Right renal cortex interstitium (tissue), 3 donors: ENCODE results near the gene CYFIP1. TPM values are rescaled to one million over a fixed set of nuclear protein-coding genes. Genes with fewer than 3 reads are reported as not detected.

Experiments used
- DNase-seq, 3 donors: peaks; one replicate each; pipeline ENCODE4 v3.0.0-alpha.2; 2013; ENCODE audit warnings: low read depth in 3 of 3, low spot score in 2 of 3
- polyA plus RNA-seq, 3 donors: library from polyadenylated mRNA; unstranded; fragments of 120-200 nt; gene quantifications; one replicate each; pipeline ENCODE4 v1.2.1, GENCODE V29; 2013; ENCODE audit not compliant: insufficient read length in 3 of 3

CYFIP1 gene
- polyA plus RNA-seq, 3 donors: 86.0 to 94.7 (median 92.1) TPM

DNA sequence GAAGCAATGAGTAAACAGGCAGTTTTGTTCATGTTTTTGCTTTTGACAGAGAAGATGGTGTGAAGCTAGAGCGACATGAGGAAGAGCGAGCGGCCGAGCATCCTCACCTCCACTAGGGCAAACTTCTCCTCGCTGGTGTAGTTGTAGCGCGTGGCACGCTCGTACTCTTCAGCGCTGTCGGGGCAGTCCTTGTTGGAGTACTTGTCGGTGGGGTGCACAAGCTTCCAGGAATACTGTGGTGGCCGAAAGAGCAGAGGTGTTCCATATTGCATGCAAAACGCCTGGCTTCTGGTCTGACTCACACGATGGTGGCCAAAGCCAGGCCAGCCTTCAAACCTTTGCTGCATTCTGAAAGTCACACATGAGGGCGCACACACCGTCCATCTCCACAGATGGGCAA, 54.3 kb downstream of the CYFIP1 start:
- no peak for DNase-seq

DNA sequence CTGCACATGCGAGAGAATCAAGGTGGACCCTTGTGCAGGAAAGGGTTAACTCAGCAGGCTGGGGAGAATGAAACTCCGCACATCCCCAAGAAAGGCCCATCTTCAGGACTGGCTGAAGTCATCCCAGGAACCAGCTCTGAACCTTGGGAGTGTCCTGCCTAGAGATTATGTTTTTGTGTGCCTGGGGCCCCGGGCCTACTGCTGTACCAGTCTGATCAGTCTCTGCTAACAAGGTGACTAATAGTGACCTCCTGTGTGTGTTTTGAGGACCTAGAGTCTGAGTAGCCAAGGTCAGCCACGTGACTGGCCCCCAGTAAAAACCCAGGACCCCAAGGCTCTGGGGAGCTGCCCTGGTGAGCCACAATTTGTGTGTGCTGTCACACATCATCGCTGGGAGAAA, 58.2 kb downstream of the CYFIP1 start:
- DNase-seq: no peak

DNA sequence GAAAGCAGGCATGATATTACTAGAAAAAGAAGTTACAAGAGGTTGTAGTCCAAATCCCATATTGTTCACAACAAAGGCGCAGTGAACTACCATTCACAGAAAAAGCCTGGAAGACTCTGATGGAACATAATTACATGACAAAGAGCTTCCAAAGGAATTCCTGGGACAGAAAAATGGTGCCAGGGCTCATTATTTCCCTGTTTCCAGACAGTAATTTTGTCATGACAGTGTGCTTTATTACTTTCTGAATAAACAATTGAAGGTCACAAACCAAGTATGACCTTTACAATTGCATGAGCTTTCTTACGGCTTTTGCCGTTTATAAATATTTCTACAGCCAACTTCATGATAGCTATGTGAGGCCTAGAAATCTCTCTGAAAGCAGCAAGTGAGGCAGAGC, 61.0 kb downstream of the CYFIP1 start:
- no peak for DNase-seq

DNA sequence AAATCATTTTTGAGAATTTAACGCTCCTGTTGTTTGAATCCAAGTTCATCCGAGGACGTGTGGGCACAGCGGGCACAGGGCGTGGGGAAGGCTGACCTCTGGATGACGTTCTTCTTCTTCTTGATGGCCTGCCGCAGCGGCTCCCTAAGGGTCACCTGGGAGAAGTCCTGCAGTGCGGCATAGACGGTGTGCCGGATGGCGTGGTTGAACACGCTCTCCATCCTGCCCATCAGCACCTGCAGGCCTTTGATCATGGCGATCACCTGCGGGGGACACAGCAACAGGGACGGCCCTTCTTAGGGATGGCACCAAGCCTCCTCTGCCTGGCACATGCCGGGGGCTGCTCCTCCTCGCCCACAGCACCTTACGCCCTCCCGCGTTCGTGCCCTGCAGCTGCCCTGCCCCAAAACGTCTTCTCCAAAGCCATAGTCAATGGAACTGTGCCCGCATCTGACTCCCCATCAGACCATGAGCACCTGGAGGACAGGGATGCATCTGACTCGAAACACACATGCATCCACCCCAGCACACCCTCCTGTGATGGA, 61.5 kb downstream of the CYFIP1 start:
- no peak for DNase-seq

DNA sequence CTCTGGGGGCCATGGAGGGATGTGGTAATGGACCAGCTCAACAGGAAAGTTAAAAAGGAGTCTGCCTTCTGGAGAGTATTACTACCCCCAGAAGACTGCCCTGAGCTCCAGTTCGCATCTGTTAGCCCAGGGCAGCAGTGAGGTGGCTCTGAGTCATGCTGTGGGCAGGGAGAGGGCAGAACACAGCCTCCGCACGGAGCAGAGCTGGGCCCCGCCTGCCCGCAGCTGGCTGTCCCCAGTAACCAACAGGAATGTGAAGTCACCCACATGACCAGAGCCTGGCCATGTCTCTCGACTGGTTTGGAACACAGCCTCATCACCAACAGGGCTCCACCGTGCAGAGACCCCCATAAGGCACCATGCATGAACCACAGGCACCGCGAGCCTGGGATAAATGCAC, 62.1 kb downstream of the CYFIP1 start:
- DNase-seq: no peak

DNA sequence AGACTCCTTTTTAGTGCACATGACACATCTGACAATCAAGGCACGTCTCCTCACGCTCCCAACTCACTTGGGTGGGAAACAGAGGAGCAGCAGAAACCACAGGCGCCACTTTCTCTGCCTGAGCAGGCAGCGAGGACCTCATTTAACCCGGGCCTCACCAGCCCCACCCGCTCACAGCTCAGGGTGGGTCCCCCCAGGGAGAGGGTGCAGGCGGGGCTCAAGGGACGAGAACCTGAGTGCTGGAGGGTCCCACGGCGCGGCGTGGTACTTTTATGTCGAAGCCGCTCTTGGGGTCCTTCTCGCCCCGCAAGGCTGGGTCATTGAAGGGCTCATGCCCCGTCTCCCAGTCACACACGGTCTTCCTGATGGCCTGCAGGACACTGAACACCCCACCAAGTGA, 62.6 kb downstream of the CYFIP1 start:
- no peak for DNase-seq

DNA sequence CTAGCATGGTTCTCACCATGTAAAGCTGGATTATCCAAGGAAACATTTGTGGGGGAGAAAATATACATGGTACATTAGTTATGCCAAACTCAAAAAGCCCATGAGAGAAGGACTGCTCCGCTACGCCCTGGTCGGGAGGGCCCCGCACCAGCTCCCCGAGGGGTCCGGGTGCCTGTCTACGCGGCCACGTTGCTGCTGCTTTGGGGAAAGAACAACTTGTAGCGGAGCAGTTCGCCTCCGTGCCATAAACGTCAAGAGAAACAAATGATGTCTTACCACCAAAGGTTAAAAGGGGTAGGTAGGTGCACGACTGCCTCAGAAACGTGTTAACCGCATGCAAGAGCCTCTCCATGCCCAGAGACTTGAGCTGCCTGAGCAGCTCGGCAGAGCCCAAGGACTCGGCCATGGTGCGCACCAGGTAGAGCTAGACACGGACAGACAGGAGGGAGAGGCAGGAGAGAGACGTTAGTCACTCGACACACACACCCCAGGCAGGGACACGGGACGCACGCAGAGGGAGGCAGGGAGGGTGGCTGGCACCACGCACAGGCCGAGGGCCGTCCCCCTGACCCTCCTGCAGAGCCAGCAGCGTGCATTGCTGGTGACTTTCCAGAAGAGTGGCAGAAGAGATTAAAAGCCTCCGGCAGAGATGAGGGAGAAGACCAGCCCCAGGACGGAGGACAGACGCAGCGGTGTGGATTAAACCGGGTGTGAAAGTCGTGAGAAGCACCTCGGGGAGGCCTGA, 63.4 kb downstream of the CYFIP1 start:
- DNase-seq: no peak

DNA sequence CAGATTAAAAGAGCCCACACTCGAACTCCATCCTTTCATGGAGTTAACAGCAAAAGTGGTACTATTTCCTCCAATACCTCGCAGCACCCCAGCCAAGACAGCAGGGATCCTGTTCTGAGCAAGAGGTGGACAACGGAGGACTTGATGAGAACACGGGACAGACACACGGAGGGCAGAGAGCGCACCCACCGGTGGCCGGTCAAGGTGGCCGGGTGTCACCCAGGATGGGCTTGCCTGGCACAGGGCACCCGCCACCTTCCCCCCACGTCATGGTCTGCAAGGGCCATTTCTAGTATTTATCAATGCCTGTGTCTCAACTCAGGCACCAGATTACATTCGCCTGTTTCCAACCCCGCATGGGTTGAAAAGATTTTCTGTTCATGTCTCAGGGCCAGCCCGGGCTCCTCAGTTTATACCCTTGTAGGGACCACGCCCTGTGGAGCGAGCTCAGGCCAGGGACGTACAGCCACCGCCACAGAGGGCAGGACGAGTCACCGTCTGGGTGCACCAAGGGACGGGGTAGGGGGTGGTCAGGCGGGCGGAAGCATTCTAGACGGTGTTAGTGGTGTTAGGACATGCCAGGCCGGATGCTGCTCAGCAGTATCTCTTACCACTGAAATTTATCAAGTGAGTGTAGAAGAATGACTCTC, 64.2 kb downstream of the CYFIP1 start:
- DNase-seq: no peak

DNA sequence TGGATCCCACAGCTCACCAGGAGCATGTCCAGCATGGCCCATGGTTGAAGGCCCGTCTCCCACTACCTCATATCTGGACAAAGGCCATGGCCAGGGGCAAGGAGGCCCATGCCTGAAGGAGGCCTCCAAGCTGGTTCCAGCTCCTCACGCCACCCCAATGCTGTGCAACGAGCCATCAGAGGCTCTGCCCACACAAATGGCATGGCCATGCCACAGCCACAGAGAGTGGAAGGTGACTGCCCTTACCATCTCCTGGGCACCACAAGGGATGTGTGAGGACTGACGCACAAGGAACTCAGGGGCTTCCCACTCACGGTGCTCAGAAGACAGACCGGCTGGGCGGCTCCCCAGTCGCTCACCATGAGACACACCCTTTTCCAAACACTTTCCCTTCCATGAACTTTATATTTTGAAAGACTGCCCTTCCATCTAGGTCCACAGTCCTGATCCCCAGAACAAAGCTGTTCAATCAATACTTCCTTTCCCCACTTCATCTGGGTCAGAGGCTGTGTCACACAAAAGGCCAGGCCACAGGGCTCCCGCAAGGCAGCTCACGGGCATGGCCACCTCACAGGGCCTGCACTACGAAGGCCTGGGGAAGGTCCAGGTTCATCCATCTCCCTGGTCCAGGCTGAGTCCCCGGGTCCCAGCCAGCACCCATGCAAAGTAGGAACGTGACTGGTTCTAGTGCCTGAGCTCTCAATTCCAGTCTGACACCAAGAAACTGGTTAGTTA, 66.4 kb downstream of the CYFIP1 start:
- no peak for DNase-seq

DNA sequence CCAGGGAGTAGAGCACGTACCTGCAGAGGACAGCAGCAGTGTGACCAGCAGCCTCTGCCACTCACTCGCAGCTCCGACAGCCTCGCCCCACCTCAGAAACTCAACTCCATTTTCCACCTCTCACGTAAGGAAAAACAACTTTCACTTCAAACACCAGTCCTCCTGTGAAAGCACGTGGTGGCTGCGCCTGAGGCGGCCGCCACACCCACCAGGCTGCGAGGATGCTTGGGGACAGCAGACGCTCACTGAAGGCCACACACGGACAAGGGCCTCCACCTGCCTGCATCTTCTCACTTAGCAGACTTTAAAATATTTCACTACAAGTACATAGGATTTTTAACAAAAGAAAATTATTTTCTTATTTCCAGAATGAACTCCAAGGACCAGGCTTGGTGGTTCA, 67.9 kb downstream of the CYFIP1 start:
- no peak for DNase-seq

DNA sequence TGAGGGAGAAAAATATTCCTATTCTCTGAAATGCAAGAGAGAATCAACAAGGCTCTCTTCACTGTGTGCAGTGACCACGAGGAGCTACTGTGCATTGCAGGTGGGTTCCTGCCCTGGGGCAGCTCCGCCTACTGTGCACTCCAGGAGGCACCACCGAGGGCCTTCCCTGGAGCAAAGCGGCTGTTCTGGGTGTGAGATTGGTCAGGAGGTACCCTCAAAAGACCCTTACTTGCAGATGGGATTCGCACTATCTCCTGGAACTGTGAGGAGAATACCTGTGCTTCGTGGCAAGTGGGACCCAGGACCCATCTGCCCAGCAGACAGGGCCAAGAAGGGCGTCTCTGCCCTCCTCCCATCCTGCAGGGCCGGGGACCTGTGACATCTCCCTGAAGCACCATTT, 68.9 kb downstream of the CYFIP1 start:
- DNase-seq: no peak

DNA sequence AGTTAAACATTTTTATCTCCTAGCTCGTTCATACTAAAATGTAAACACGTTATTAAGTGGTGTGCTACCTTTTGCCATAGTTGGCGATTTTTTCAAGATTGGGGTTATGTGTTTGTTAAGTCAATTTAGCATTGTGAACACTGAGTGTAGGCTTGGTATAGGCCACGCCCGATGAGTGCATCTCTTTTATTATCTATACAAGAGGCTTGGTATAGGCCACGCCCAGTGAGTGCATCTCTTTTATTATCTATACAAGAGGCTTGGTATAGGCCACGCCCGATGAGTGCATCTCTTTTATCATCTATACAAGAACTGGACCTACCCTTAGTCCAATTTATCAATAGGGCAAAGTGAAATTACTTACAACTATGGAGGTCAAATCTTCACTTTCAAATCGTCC, 71.3 kb downstream of the CYFIP1 start:
- DNase-seq: no peak

DNA sequence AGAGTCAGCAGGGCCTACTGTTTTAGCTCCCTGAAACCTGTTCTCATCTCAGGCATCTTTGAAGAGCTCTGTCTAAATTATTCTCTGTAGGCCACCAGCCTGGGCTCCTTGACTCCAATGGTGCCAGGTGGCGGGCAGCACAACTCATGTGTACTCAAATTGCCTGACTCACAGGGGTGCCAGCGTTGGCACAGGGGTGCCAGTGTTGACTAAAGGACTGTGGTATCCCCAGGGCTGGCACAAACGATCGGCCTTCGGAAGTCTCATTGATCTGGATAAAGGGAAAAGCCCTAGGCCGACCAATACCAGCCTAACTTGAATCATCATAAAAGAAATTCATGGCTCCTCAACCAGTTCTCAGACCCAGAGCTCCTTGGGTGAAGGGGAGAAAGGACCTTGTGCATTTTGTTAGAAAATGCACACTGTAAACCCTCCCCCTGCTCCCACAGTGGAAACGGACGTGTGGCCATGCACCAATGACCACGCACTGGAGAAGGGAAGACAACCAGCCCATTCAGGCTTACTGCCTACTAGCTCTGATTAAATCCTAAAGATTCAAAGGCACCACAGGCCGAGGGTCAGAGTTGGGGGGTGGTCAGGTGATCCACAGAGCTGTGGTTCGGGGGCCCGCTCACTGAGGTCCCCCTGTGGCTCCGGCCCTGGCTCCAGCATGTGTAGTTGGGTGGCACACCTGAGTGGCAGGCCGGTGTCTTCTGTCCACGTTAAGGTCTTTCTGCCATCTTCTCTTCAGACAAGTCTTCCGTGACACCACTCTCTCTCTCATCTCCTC, 72.8 kb downstream of the CYFIP1 start:
- DNase-seq: no peak

DNA sequence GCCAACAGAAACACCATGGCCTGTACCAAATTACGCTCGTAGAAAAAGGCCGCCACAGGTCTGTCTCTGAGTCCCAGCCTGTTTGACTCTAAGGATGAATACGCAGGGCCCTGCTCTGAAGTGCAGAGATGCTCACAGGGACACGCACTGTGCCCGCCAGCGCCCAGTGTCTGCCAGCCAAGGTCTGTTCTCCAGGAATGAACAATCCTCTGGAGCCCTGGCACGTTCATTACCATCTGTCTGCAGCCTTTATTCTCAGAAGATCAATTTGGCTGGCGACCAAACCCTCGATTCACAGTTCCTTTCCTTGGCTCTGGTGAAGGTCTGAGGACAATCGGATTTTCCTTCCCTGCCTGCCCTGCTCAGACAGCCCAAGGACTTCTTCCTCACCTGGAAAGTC, 75.4 kb downstream of the CYFIP1 start:
- DNase-seq: no peak

DNA sequence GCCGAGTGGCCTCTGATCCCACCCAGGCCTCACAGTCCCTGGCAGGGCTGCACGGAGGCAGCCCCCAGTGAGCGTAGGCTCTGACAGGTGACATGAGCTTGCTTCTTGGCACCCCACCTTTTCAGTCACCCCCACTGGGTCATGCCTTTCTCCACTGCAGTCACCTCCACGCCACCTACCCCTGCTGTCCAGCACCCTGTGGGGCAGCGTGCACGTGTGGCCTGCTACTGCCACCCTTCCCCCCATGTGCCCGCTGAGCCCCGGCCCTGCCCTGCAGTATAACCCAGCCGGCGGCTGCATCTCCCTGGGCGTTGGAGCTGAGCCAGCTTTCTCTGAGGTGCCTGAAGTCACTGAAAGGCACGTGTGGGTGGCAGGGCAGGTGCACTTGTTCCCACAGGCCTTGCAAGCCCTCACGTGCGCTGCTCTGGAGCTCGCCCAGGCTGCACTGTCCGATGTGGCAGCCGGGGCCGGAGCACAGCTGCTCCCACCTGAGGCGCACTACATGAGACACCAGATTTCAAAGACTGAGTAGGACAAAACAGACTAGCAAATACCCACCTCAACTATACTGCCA, 76.1 kb downstream of the CYFIP1 start:
- DNase-seq: no peak

DNA sequence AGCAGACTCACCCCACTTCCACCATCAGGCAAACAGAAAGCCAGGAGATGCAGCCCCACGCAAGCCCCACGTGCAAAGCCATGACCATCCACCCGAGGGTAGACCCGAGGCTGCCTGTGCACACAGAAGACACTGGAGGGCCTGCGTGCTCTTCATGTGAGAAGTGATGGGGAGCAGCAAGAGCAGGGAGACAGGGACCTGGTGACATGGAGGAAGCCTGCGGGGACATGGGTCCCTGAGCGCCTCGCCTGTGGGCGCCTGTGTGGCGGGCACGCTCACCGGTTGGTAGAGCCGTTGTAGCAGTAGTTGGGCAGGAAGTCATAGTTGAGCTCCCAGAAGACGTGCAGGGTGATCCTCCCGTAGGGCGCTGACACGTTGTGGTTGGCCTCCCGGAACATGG, 76.7 kb downstream of the CYFIP1 start:
- DNase-seq: no peak

DNA sequence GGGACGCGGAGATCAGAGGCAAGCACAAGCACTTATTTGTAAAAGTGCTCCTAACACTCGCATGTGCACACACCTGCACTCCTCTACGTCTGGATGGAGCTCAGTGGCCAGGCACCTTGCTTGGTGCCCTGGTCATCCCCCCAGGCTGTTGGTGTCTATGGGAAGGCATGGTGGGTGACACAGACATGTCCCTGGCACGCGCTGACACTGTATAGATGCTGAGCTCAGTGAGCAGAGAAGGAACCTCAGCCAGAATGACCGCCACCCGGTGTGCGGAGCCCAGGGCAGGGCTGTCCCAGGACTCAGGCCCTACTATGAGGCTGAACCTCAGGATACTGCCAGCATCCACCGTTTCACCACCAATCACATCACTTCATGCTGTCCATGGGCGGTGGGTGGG, 77.2 kb downstream of the CYFIP1 start:
- no peak for DNase-seq

DNA sequence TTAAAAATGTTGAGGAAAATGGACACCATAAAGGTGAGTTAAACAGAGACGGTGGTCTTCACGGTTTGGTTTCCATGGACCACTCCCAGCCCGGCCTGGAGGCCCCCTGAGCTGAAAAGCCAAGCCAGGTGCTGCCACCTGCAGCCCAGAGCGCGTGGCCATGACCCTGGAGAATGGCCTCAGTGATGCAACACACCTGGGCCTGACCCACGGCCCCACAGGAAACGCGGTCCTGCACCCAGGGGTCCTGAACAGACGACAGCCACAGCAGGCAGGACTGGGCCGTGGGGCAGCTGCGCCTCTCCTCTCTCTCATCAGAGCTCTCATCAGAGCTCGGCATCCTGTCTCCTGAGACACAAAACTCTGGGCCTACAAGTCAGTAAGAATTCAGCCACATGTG, 77.6 kb downstream of the CYFIP1 start:
- no peak for DNase-seq

DNA sequence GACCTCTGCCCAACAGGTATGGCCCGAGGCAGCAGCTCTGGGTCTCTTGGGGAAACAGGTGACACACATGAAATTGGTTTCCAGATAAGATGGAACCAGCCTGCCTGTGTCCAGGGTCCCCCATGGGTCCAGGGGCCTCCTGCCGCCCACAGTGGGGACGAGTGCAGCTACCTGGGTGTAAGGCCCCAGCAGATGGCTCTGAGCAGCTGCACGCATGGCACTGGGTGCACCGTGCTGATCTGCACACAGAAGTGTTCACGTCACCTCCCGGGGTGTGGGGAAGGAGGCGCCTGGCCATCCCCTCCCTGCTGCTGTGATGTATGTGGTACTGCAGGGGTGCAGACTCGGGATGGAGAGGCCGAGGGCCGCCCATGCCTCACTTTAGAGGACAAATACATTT, 78.1 kb downstream of the CYFIP1 start:
- no peak for DNase-seq

DNA sequence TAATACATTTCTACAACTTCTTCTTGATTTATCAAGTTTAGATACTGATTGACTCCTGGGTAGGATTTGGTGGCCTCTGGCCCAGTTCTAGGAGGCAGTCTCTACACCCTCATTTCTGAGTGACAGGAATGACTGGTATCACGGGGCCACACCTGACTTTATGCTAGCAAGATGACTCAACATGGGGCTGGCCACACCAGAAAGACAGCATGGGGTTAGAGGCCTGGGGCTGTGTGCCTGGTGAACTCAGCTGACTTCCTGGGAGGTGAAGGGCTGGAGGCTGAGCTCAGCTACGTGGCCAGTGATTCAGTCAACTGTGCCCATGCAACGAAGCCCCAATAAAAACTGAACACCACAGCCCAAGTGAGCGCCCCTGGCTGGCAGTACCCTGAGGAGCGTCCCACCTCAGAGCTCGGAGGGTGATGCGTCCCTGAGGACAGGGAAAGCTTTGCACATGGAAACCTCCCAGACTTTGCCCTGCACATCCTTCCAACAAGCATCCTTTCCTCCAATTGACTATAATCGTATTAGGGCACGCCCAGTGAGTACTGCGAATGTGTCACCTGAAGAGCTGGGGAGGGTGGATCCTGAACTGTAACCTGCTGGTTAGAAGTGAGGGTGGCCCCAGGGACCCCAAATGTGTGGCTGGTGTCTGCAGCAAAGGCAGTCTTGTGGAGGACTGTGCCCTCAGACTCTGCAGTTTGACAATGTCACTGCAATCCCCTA, 84.5 kb downstream of the CYFIP1 start:
- DNase-seq: no peak
